Mesenteric fat pad (tissue), 1 donor: ENCODE results near the gene CD9. TPM values are rescaled to one million over a fixed set of nuclear protein-coding genes. Genes with fewer than 3 reads are reported as not detected.

Source experiments
- DNase-seq: peaks from one replicate; pipeline ENCODE4 v3.0.0-alpha.2; 2020; ENCODE audit warnings: low spot score
- total RNA-seq: library from RNA; stranded (reverse); fragmentation: NEBNext Ultra II Directional; extraction: Animal tissue kit (Norgen Biotek cat#: 25700); gene quantifications from one replicate; pipeline ENCODE4 v1.2.1, GENCODE V29; 2021
- donor health status: DM: yes; HTN: yes; CAD: no.

Gene CD9
- total RNA-seq, 1 donor from 2014 or later, result 57.7 TPM

- DNase-seq, result no peak
Measured at GRCh38 chr12:6218347-6218925, 18.2 kb downstream of the CD9 start.

- no peak for DNase-seq
Measured at GRCh38 chr12:6219980-6220379, 19.8 kb downstream of the CD9 start.

- DNase-seq, result no peak
Measured at GRCh38 chr12:6221146-6221545, 20.9 kb downstream of the CD9 start.

GRCh38 chr12:6222078-6222654 is 22.0 kb downstream of the CD9 start:
- no peak for DNase-seq

GRCh38 chr12:6223545-6223944 is 23.3 kb downstream of the CD9 start:
- no peak for DNase-seq

- DNase-seq, result no peak
Measured at GRCh38 chr12:6224550-6224949, 24.4 kb downstream of the CD9 start.

GRCh38 chr12:6225630-6226001 is 25.4 kb downstream of the CD9 start:
- no peak for DNase-seq

- no peak for DNase-seq
Measured at GRCh38 chr12:6226002-6226678, 25.9 kb downstream of the CD9 start.

GRCh38 chr12:6226679-6227051 is 26.5 kb downstream of the CD9 start:
- DNase-seq, result no peak

- DNase-seq, result no peak
Measured at GRCh38 chr12:6228535-6229223, 28.5 kb downstream of the CD9 start.

- no peak for DNase-seq
Measured at GRCh38 chr12:6229224-6230218, 29.3 kb downstream of the CD9 start.

GRCh38 chr12:6230321-6231110 is 30.3 kb downstream of the CD9 start:
- DNase-seq, result no peak

GRCh38 chr12:6231359-6232268 is 31.4 kb downstream of the CD9 start:
- DNase-seq, result no peak

GRCh38 chr12:6233121-6233971 is 33.1 kb downstream of the CD9 start:
- DNase-seq, result no peak

GRCh38 chr12:6234214-6234613 is 34.0 kb downstream of the CD9 start:
- no peak for DNase-seq

GRCh38 chr12:6234906-6235305 is 34.7 kb downstream of the CD9 start:
- DNase-seq, result no peak

- no peak for DNase-seq
Measured at GRCh38 chr12:6235499-6235898, 35.3 kb downstream of the CD9 start.

GRCh38 chr12:6235906-6236640 is 35.9 kb downstream of the CD9 start:
- DNase-seq, result no peak
